Glutamatergic neuron (in vitro differentiated cells): ENCODE measurements around the gene POLR2A. TPM values are rescaled to one million over a fixed set of nuclear protein-coding genes. Genes with fewer than 3 reads are reported as not detected.
"Not testable (repeated sequence)": the region's sequence is repeated elsewhere in the genome, so short reads cannot be mapped to it uniquely, and the experiment has no call there.

ENCODE experiments used
- DNase-seq: peaks from one replicate; pipeline ENCODE4 v3.0.0; 2022
- H3K27ac Mint-ChIP-seq: one replicate; pipeline ENCODE4 v1.8.0; 2020; ENCODE audit warnings: mild to moderate bottlenecking, mixed read lengths, inconsistent platforms; ENCODE audit not compliant: unreplicated experiment
- H3K27me3 Mint-ChIP-seq: one replicate; pipeline ENCODE4 v1.8.0; 2020; ENCODE audit warnings: mild to moderate bottlenecking, moderate library complexity, mixed read lengths, inconsistent platforms; ENCODE audit not compliant: unreplicated experiment
- H3K36me3 Mint-ChIP-seq: one replicate; pipeline ENCODE4 v1.8.0; 2020; ENCODE audit warnings: mild to moderate bottlenecking, mixed read lengths, inconsistent platforms; ENCODE audit not compliant: unreplicated experiment
- H3K4me1 Mint-ChIP-seq: one replicate; pipeline ENCODE4 v1.8.0; 2020; ENCODE audit warnings: mild to moderate bottlenecking, low read depth, mixed read lengths, inconsistent platforms; ENCODE audit not compliant: unreplicated experiment
- H3K4me3 Mint-ChIP-seq: one replicate; pipeline ENCODE4 v1.8.0; 2020; ENCODE audit warnings: mild to moderate bottlenecking, mixed read lengths, inconsistent platforms; ENCODE audit not compliant: unreplicated experiment
- H3K9me3 Mint-ChIP-seq: one replicate; pipeline ENCODE4 v1.8.0; 2020; ENCODE audit warnings: mild to moderate bottlenecking, moderate library complexity, mixed read lengths, inconsistent platforms; ENCODE audit not compliant: unreplicated experiment
- total RNA-seq: library from RNA; stranded (reverse); fragmentation: NEBNext Ultra II Directional; extraction: Animal tissue kit (Norgen Biotek cat#: 25700); gene quantifications from one replicate; pipeline ENCODE4 v1.2.1, GENCODE V29; 2021; ENCODE audit not compliant: unreplicated experiment
- TF ChIP-seq, protein P1 (sequence below): fragments of 200-600 bp; sonication (generic); IDR thresholded peaks from one replicate; pipeline ENCODE4 v1.5.0; 2021; ENCODE audit not compliant: partially characterized antibody, unreplicated experiment

The POLR2A gene
- total RNA-seq, 1 donor from 2014 or later: 200 TPM

DNA sequence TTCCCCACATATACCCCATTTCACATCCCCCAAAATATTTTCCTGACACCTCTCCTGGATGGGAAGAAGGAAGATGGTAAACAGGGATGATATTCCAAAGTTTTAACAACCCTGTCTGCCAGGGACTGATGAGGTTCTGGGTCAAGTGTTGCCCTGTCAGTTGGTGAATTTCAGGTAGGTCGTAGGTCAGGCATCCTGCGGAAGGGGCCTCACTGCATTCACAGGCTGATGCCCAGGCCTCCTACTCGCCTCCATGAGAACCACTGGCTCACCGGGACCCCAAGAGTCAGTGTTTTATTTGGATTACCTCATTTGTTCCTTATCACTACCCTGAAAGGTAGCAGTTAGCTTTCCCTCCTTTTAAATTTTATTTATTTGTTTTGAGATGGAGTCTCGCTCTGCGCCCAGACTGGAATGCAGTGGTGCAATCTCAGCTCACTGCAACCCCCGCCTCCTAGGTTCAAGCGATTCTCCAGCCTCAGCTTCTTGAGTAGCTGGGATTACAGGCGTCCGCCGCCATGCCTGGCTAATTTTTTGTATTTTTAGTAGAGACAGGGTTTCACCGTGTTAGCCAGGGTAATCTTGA is 15.3 kb upstream of the POLR2A start:
- Mint-ChIP-seq H3K27ac (no peak overlapping the region), H3K4me1 (no peaks in the 10 kb centered on the region), H3K9me3 (peaks cover 2% of the 10 kb centered on the region), H3K4me3 (no peak overlapping the region), H3K36me3 (no peaks in the 10 kb centered on the region), H3K27me3 (peaks cover 5% of the 10 kb centered on the region)
- DNase-seq: no peak
- TF ChIP-seq, protein P1, sequence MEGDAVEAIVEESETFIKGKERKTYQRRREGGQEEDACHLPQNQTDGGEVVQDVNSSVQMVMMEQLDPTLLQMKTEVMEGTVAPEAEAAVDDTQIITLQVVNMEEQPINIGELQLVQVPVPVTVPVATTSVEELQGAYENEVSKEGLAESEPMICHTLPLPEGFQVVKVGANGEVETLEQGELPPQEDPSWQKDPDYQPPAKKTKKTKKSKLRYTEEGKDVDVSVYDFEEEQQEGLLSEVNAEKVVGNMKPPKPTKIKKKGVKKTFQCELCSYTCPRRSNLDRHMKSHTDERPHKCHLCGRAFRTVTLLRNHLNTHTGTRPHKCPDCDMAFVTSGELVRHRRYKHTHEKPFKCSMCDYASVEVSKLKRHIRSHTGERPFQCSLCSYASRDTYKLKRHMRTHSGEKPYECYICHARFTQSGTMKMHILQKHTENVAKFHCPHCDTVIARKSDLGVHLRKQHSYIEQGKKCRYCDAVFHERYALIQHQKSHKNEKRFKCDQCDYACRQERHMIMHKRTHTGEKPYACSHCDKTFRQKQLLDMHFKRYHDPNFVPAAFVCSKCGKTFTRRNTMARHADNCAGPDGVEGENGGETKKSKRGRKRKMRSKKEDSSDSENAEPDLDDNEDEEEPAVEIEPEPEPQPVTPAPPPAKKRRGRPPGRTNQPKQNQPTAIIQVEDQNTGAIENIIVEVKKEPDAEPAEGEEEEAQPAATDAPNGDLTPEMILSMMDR: no peak

DNA sequence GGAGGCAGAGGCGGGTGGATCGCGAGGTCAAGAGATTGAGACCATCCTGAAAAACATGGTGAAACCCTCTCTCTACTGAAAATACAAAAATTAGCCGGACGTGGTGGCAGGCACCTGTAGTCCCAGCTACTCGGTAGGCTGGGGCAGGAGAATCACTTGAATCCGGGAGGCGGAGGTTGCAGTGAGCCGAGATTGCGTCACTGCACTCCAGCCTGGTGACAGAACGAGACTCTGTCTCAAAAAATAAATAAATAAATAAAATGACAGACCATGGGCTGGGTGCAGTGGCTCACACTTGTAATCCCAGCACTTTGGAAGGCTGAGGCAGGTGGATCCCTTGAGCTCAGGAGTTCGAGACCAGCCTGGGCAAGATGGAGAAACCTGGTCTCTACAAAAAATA is 14.3 kb upstream of the POLR2A start:
- DNase-seq, H3K27me3 Mint-ChIP-seq, H3K27ac Mint-ChIP-seq, H3K36me3 Mint-ChIP-seq, H3K4me3 Mint-ChIP-seq, H3K9me3 Mint-ChIP-seq, H3K4me1 Mint-ChIP-seq: not testable (repeated sequence)

- not testable (repeated sequence) for H3K4me1 Mint-ChIP-seq, H3K27me3 Mint-ChIP-seq, DNase-seq, H3K4me3 Mint-ChIP-seq, H3K36me3 Mint-ChIP-seq, H3K27ac Mint-ChIP-seq, H3K9me3 Mint-ChIP-seq
These were observed 13.7 kb upstream of the POLR2A start for GRCh38 chr17:7470457-7470973.

DNA sequence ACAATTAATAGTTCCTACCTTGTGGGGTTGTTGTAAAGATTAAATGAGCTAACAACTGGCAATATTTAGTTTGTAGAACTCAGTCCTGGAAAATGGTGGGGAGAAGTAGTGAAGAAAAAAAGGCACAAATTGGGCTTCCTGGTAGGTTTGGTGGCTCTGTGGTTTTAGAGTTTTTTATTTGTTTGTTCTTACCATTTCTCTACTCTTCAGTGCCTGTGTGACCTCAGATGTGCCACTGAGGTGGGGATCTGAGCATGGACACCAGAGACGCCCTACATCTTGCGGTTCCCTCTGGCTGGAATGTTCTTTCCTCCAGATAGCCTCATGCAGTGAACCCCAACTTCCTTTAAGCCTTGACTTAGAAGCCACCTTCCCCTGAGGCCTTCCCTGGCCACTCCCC is 12.4 kb upstream of the POLR2A start:
- no peak overlapping the region for H3K4me3 Mint-ChIP-seq
- peaks cover 1% of the 10 kb centered on the region for H3K9me3 Mint-ChIP-seq
- H3K27ac Mint-ChIP-seq: no peak overlapping the region
- no peak for DNase-seq
- H3K36me3 Mint-ChIP-seq: no peaks in the 10 kb centered on the region
- H3K27me3 Mint-ChIP-seq: peaks cover 4% of the 10 kb centered on the region
- peaks cover 3% of the 10 kb centered on the region for H3K4me1 Mint-ChIP-seq
- TF ChIP-seq, protein P1: no peak

DNA sequence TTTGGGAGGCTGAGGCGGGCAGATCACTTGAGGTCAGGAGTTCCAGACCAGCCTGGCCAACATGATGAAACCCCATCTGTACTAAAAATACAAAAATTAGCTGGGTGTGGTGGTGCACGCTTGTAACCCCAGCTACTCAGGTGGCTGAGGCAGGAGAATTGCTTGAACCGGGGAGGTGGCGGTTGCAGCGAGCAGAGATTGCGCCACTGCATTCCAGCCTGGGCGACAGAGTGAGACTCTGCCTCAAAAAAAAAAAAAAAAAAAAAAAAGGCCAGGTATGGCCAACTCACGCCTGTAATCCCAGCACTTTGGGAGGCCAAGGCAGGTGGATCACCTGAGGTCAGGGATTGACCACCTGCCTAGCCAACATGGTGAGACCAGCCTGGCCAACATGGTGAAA is 9.4 kb upstream of the POLR2A start:
- H3K27me3 Mint-ChIP-seq, H3K36me3 Mint-ChIP-seq, H3K9me3 Mint-ChIP-seq, H3K27ac Mint-ChIP-seq, H3K4me3 Mint-ChIP-seq, DNase-seq: not testable (repeated sequence)
- peaks cover 14% of the 10 kb centered on the region for H3K4me1 Mint-ChIP-seq

DNA sequence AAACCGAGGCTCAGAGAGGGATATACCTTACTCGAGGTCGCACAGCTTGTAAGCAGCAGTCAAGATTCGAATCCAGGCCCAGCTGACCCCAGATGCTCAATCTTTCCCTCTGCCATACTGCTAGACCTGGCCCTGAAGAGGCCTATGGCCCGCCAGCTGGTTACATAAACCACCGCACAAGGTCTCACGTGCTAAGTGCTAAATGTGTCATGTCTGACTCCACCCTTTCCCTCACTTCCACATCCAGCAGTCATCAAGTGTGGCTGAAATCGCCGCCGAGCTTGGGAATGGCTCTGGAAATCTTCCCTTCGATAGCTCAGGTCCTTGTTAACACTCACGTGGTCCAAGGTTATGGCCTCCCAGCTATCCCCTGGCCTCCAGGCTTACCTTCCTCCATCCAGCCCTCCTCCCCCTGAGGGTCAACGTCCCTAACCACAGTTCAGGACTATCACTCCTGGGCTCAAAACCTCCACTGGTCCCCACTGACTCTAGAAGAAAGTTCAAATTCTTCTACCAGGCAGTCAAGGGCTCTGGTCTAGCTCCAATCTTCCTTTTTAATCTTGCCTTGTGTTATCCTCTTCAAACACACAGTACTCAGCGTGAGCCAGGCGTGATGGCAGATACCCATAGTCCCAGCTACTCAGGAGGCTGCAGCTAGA is 8.3 kb upstream of the POLR2A start:
- no peaks in the 10 kb centered on the region for H3K36me3 Mint-ChIP-seq
- peaks cover 12% of the 10 kb centered on the region for H3K9me3 Mint-ChIP-seq
- peaks cover 10% of the 10 kb centered on the region for H3K27me3 Mint-ChIP-seq
- peak overlapping the region; percentile 12 for H3K27ac Mint-ChIP-seq
- TF ChIP-seq, protein P1: no peak
- no peak for DNase-seq
- no peak overlapping the region for H3K4me3 Mint-ChIP-seq
- peaks cover 21% of the 10 kb centered on the region for H3K4me1 Mint-ChIP-seq
